ENCODE data around the gene WDTC1. TPM values are rescaled to one million over a fixed set of nuclear protein-coding genes. Genes with fewer than 3 reads are reported as not detected.

The WDTC1 gene
- total RNA-seq, 1 donor from 2014 or later, result 42.2 TPM

GRCh38 chr1:27342778-27343638, 108.6 kb downstream of the WDTC1 start:
- Mint-ChIP-seq H3K4me1 (peaks cover 32% of the 10 kb centered on the region), H3K27ac (peak overlapping the region; percentile 80), H3K36me3 (peaks cover 5% of the 10 kb centered on the region), H3K9me3 (no peaks in the 10 kb centered on the region), H3K27me3 (ENCODE audit: low read depth) (no peaks in the 10 kb centered on the region), H3K4me3 (peak overlapping the region; percentile 73)
- TF ChIP-seq CTCF (IDR thresholded peaks at IDR 0.05; ENCODE audit: unreplicated experiment), result no peak
- no peak for DNase-seq (ENCODE audit: low spot score in 2 of 2, unreplicated experiment in 2 of 2)

- H3K4me3 Mint-ChIP-seq, result peak overlapping the region; percentile 73
- peaks cover 5% of the 10 kb centered on the region for H3K36me3 Mint-ChIP-seq
- H3K27ac Mint-ChIP-seq, result peak overlapping the region; percentile 80
- no peak for TF ChIP-seq CTCF (IDR thresholded peaks at IDR 0.05; ENCODE audit: unreplicated experiment)
- peaks cover 32% of the 10 kb centered on the region for H3K4me1 Mint-ChIP-seq
- H3K27me3 Mint-ChIP-seq (ENCODE audit: low read depth), result no peaks in the 10 kb centered on the region
- no peak for DNase-seq (ENCODE audit: low spot score in 2 of 2, unreplicated experiment in 2 of 2)
- H3K9me3 Mint-ChIP-seq, result no peaks in the 10 kb centered on the region
Measured at GRCh38 chr1:27343639-27344025, 109.2 kb downstream of the WDTC1 start.

GRCh38 chr1:27345272-27345671, 110.8 kb downstream of the WDTC1 start:
- TF ChIP-seq CTCF (IDR thresholded peaks at IDR 0.05; ENCODE audit: unreplicated experiment), result no peak
- Mint-ChIP-seq H3K4me1 (peaks cover 35% of the 10 kb centered on the region), H3K27ac (no peak overlapping the region)

GRCh38 chr1:27346357-27346756, 111.9 kb downstream of the WDTC1 start:
- H3K4me3 Mint-ChIP-seq, result no peak overlapping the region
- H3K4me1 Mint-ChIP-seq, result peaks cover 38% of the 10 kb centered on the region
- TF ChIP-seq CTCF (IDR thresholded peaks at IDR 0.05; ENCODE audit: unreplicated experiment), result no peak
- H3K36me3 Mint-ChIP-seq, result peaks cover 5% of the 10 kb centered on the region
- H3K27me3 Mint-ChIP-seq (ENCODE audit: low read depth), result peaks cover 7% of the 10 kb centered on the region
- no peak overlapping the region for H3K27ac Mint-ChIP-seq
- no peak for DNase-seq (ENCODE audit: low spot score in 2 of 2, unreplicated experiment in 2 of 2)
- no peaks in the 10 kb centered on the region for H3K9me3 Mint-ChIP-seq

More at GRCh38 chr1:27345272-27345671, 110.8 kb downstream of the WDTC1 start:
- Mint-ChIP-seq H3K9me3 (no peaks in the 10 kb centered on the region), H3K36me3 (peaks cover 5% of the 10 kb centered on the region), H3K27me3 (ENCODE audit: low read depth) (peaks cover under 1% of the 10 kb centered on the region), H3K4me3 (no peak overlapping the region)
- DNase-seq (ENCODE audit: low spot score in 2 of 2, unreplicated experiment in 2 of 2), result no peak

GRCh38 chr1:27346991-27347624, 112.7 kb downstream of the WDTC1 start:
- H3K27me3 Mint-ChIP-seq (ENCODE audit: low read depth), result peaks cover 7% of the 10 kb centered on the region

More at GRCh38 chr1:27346991-27347624, 112.7 kb downstream of the WDTC1 start:
- Mint-ChIP-seq H3K4me3 (no peak overlapping the region), H3K27ac (no peak overlapping the region), H3K9me3 (no peaks in the 10 kb centered on the region), H3K4me1 (peaks cover 37% of the 10 kb centered on the region), H3K36me3 (peaks cover 5% of the 10 kb centered on the region)
- TF ChIP-seq CTCF (IDR thresholded peaks at IDR 0.05; ENCODE audit: unreplicated experiment), result no peak
- DNase-seq (ENCODE audit: low spot score in 2 of 2, unreplicated experiment in 2 of 2), result no peak
